Measurements from ENCODE around the gene UPK1A.
"Not testable (repeated sequence)": the region's sequence is repeated elsewhere in the genome, so short reads cannot be mapped to it uniquely, and the experiment has no call there.

UPK1A gene

DNA sequence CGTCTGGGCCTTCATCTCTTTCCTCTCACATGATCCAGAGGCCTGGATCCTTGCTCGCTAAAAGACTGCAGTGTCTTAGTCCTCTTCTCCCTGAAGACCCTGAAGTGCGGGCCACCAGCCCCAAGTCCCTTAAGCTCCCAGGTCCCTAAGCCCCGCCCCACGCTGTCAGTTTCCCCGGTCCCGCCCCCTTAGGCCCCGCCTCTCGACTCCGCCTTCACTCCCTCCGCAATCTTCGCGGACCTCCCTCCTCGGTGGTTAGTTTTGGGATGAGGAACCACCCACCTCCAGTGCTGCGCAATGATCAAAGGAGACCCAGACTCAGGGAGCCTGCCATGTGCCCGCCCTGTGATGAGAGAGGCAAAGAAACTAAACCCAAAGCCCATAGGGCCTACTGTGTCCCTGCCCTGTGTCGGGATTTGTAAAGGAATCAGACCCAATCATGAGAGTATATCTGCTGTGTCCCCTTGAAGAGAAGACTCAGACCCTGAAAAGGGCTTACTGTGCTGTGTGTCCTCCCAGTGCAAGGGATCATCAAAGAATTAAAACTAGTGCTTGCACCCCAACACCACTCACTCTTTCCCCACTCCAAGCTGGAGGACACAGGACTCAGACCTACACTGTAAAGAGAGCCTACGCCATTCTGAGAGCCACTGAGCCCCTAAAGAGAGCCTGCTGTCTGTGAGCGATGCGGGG, 21.2 kb upstream of the UPK1A start:
- peak; percentile 85 for DNase-seq (ENCODE audit: low read depth)

DNA sequence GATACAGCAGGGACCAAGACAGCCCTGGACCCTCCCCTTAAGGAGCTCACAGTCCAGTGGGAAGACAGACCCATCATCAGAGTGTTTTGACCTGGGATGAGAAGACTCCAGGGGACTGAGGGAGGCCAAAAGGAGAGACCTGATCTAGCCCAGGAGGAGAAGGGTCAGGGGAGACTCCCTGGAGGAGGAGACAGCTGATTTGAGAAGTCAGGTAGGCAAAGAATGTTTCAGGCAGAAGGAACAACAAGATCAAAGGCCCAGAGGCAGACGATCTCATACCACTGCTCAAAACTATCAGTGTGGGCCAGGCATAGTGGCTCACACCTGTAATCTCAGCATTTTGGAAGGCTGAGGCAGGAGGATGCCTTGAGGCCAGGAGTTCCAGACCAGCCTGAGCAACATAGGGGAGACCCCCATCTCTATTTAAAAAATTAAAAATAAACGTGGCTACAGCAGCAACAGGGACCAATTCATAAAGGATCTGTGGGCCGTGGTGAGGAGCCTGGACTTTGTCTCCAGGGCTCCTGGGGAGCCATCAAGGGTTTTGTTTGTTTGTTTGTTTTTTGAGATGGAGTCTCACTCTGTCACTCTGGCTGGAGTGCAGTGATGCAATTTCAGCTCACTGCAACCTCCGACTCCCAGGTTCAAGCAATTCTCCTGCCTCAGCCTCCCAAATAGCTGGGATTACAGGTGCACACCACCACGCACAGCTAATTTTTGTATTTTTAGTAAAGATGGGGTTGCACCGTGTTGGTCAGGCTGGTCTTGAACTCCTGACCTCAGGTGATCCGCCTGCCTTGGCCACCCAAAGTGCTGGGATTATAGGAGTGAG, 20.4 kb upstream of the UPK1A start:
- no peak for DNase-seq (ENCODE audit: low read depth)

DNA sequence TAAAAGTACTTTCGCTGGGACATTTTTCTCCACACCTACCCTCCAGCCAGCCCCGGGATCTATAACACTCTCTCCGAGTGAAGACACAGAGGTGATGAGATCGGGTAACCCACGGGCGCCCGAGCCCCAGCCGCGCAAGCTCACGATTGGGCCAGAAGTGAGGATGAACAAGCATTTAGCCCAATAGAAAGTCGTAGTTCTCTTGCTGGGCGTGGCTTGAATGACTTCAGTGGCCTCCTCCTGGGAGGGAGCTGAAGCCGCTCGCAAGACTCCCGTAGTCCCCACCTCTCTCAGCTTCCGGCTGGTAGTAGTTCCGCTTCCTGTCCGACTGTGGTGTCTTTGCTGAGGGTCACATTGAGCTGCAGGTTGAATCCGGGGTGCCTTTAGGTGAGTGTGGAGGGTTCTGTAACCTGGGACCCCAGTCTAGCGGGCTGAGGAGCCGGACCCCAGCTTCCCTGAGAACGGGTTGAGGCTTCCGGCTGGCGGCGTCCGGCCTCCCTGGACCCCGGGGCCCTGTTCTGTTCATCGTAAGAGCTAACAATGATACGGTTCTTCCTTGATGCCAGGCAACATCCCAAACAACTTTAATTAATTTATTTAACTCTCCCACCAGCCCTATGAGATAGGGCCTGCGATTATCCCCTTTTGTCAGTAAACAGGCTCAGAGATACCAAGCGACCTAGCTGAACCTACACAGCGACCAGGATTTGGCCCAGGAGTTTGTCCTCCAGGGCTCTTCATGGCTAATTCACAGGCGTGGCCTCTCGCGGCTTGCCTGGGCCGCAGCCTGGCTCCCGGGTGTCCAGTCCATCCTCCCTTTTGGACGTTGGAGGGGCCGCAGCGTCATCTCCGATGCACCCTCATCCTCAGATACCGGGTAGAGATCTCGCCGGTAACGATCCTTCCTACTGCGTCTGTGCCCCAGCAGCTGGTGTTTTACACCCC, 18.0 kb upstream of the UPK1A start, which contains the start of gene COX6B1:
Gene COX6B1, plus strand, starts transcription at position 307 of the 945 bp plus-strand sequence. CDS start 2,921 bp downstream, outside the sequence.
- DNase-seq (ENCODE audit: low read depth), result peak; percentile 86

DNA sequence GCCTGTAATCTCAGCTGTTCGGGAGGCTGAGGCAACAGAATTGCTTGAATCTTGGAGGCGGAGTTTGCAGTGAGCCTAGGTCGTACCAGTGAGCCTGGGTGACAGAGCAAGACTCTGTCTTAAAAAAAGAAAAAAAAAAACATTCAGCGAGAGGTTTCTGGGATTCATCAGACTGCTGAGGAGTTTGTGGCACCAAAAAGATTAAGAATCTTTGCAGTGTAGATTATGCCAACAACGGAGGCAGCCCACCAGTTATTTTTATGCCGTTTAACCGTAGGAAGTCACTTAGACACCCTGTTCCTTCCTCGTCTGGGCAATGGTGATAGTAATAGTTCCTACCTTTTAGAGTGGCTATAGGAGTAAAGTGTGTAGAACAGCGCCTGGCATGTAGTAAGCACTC, 15.7 kb upstream of the UPK1A start:
- DNase-seq (ENCODE audit: low read depth), result no peak

DNA sequence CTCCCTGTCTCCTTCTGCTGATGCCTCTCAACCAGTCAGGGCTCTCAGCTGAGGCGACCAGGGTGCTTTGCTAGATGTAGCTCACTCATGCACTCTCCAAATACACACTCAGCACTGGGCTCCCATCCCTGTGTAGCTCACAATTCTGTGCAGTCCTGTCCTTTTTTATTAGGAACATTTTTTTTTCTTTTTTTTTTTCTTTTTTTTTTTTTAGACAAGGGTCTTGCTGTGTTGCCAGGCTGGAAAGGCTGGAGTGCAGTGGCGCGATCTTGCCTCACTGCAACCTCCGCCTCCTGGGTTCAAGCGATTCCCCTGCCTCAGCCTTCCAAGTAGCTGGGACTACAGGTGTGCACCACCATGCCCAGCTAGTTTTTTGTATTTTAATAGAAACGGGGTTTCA, 11.5 kb upstream of the UPK1A start:
- DNase-seq (ENCODE audit: low read depth), result not testable (repeated sequence)

DNA sequence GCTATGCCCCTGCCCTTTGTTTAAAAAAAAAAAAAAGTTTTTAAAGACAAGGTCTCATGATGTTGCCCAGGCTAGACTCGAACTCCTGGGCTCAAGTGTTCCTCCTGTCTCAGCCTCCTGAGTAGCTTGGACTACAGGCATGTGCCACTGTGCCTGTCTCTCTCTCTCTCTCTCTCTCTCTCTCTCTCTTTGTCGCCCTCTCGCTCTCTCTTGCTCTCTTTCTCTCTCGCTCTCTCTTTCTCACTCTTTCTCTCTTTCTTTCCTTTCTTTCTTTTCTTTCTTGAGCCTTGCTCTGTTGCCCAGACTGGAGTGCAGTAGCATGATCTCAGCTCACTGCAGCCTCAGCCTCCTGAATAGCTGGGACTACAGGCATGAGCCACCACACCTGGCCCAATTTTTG, 10.7 kb upstream of the UPK1A start:
- DNase-seq (ENCODE audit: low read depth), result no peak

DNA sequence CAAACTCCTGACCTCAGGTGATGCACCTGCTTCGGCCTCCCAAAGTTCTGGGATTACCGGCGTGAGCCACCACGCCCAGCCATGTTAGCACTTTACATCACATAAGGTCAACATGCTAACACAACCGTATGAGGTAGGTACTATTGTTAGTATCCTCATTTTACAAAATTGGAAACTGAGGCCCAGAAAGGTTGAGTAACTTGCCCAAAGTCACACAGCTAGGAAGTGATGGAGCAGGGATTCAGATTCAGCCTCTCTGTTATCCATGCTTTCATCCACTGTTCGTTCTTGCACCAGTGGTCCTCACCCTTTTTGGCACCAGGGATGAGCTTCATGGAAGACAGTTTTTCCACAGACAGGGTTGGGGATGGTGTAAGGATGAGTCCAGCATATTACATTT, 9.6 kb upstream of the UPK1A start:
- DNase-seq (ENCODE audit: low read depth), result no peak

DNA sequence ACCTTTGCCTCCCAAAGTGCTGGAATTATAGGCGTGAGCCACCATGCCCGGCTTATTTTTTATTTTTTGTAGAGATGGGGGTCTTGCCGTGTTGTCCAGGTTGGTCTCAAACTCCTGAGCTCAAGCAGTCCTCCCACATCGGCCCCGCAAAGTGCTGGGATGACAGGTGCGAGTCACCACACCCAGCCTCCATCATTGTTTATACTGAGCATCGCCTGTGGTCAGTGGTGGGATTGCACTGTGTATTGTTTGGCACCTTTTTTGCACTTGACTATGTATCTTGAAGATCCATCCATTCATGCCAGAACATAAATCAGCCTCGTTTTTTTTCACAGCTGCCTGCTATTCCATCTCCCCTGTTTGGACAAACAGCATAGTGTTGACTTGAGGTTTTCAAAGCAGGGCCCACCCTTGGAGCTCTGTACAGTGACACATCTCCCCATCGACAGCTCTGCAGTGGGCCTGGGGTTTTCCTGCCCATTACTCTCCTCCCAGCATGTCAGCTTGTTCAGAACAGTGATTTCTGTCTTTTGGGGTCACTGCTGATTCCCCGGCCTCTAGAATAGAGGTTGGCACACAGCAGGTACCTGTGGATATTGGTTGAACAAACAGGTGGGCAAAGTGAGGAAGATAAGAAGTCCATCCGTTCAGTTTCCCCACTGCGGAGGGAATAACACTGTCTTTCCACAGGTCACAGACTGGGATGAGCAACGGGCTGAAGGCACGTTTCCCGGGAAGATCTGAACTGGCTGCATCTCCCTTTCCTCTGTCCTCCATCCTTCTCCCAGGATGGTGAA, 8.2 kb upstream of the UPK1A start:
- no peak for DNase-seq (ENCODE audit: low read depth)

DNA sequence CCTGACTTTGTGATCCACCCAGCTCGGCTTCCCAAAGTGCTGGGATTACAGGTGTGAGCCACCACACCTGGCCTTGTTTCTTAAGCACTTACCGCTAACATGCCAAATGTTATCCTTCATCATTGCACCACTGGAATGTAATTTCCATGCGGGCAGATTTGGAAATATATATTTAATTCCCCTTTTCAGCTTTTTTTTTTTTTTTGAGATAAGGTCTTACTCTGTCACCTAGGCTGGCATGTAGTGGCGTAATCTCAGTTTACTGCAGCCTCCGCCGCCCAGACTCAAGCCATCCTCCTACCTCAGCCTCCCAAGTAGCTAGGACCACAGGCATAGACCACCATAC, 4.3 kb upstream of the UPK1A start:
- DNase-seq (ENCODE audit: low read depth), result no peak

DNA sequence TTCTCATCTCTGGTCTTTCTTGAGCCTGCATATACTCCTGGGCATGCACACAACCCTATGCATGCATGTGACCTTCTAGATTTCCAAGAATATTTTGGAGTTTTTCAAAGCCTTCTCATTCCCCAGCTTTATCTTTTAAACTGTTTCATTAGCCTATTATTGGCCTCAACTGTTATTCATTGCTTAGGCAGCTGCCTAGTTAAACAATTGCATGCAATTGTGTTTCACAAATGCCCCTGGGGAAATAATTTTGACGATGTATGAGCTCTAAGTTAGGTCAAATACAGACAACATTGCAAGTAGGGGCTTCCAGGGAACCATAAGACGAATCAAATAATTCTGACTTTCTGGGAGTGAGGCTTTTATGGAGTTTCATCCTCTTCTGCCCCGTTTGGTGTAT, 2.3 kb upstream of the UPK1A start:
- DNase-seq (ENCODE audit: low read depth), result no peak

DNA sequence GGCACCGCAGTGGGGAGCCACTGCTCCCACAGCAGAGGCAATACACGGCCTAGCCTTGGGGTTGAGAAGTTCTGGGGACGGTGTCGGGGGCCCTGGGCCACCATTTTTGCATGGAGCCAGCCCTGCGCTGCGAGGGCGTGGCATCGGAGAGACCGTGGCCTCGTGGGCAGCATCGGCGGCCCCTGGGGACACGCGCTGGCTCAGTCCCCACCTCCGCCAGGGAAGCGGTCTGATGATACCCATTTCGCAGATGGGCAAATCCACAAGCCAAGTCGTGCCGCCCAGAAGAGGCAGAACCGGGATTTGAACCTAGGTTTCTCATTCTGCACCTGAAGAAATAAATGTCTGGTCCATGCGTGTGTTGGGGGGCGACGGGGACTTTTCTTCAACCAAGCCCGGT, 1.2 kb upstream of the UPK1A start:
- DNase-seq (ENCODE audit: low read depth), result no peak

DNA sequence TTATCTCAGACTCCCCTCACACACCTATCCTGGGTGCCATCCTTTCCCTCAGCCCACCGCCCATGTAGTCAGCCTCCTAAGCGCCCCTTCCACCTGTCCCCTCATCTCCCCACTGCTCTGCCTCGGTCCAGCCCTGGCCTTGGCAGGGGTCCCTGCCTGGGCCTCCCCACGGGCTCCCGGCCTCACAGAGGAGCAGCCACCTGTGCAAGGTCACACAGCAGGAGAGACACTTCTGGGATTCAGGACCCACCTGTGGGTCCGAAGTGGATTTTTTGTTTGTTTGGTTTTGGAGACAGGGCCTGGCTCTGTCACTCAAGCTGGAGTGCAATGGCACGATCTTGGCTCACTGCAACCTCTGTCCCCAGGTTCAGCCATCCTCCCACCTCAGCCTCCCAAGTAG, 713 bp upstream of the UPK1A start:
- no peak for DNase-seq (ENCODE audit: low read depth)

DNA sequence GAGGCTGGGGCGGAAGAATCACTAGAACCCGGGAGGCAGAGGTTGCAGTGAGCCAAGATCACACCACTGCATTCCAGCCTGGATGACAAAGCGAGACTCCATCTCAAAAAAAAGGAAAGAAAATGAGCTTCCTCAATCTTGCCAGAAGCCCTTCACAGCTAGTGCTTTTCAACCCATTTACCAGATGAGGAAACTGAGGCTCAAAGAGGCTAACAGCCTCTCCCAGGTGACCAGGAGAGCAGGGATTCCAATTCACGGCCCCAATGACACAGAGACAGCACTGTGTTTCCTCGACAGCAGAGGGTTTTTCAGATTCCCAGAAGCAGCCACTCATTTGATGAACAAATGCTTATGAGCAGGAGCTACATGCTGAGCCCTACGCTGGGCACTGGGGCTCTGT, 3.2 kb downstream of the UPK1A start:
- no peak for DNase-seq (ENCODE audit: low read depth)

DNA sequence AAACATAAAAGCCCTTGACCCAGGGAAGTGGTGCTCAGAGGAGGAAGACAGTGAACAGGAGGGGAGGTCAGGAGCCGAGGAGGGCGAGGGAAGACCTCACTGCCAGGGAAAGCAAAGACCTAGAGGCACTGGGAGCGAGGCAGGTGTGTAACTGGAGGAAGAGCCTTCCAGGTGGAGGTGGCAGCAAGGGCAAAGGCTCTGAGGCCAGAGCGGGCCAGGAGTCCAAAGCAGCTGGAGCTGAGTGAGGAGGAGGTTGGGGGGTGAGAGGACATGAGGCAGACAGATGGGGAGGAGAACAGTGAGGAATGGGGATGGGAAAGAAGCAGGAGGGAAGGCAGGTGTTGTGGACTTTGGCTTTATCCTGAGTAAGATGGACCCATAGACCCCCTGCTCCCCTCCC, 3.7 kb downstream of the UPK1A start:
- DNase-seq (ENCODE audit: low read depth), result no peak

DNA sequence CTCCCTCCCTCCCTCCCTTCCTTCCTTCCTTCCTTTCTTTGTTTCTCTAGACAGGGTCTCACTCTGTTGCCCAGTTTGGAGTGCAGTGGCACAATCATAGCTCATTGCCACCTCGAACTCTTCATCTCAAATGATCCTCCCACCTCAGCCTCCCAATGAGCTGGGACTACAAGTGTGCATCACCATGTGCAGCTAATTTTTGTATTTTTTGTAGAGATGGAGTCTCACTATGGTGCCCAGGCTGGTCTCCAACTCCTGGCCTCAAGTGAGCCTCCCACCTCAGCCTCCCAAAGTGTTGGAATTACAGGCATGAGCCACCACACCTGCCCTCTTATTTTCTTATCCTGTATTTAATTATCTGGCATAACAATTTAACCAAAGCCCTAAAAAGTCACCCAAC, 4.4 kb downstream of the UPK1A start:
- DNase-seq (ENCODE audit: low read depth), result no peak

DNA sequence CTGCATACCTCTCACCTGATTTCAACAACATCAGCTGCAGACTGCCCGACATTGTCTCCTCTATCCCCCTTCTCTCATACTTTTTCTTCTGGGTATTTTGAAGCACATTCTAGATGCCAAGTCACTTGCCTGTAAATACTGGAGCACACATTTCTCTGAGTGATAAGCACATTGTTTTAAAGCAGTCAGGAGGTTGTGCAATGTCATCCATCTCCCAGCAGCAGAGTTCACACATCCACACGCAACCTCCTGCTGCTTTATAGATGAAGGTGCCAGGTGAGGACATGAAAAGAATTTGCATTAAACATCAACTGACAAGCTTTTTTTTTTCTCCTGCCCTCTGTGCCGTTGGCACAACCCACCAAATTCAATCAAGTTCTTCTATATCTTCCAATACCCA, 5.5 kb downstream of the UPK1A start:
- DNase-seq (ENCODE audit: low read depth), result no peak

DNA sequence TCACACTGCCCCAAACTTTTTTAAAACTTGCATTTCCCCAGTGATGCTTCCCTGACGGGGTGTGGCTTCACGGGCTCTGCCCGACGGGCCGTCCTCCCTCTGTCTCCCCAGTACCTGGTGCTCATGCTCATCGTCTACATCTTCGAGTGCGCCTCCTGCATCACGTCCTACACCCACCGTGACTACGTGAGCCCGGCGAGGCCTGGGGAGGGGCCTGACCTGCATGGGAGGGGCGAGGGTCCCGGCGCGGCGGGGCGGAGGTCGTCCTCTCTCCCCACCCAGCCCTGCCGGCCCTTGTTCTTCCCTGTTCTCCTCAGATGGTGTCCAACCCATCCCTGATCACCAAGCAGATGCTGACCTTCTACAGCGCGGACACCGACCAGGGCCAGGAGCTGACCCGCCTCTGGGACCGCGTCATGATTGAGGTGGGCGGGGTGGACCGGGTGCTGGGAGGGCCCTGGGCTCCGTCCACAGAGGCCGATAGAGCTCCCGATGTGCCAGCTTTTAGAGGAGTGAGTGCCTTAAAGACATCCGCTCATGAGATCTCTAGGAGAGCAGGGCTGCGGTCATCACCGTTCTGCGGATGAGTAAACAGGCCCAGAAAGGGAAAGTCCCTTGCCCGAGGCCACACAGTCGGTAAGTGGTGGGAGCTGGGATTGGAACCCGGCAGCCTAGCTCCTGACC, 6.9 kb downstream of the UPK1A start:
- peak; percentile 50 for DNase-seq (ENCODE audit: low read depth)

DNA sequence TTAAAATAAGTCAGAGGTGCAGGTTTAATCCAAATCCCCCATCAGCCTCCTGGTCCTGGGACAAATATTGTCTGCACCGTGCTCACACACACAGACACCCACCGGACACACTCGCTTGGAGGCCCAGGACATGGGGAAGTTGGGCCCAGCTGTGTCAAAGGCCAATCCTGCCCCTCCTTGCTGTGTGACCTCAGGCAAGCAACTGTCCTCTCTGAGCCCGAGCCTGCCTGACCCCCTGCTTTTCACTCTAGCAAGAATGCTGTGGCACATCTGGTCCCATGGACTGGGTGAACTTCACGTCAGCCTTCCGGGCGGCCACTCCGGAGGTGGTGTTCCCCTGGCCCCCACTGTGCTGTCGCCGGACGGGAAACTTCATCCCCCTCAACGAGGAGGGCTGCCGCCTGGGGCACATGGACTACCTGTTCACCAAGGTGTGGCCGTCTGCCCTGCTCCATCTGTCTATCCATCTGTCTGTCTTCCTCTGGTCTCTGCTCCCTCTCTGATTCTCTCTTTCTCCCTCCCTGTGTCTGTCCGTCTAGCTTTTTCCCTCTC, 9.3 kb downstream of the UPK1A start:
- DNase-seq (ENCODE audit: low read depth), result no peak

DNA sequence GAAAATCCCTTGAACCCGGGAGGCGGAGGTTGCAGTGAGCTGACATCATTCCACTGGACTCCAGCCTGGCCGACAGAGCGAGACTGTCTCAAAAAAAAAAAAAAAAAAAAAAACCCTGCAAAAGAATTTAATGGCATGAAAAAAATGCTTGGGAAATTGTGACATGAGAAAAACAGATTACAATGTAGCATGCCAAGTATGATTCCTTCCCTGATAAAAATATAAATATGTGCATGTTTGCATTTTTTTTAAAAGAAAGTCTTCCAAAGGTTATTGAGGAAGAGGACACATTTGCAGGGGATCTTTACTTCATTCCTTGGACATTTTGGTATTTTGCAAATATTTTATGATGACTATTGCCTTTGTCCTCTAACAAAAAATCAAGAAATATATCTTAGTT, 23.5 kb downstream of the UPK1A start:
- DNase-seq (ENCODE audit: low read depth), result no peak

DNA sequence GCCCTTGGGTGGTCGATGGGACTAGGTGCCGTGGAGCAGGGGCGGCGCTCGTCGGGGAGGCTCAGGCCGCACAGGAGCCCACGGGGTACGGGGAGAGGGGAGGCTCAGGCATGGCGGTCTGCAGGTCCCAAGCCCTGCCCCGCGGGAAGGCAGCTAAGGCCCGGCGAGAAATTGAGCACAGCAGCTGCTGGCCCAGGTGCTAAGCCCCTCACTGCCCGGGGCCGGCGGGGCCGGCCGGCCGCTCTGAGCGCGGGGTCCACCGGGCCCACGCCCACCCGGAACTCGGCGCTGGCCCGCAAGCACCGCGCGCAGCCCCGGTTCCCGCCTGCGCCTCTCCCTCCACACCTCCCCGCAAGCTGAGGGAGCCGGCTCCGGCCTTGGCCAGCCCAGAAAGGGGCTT, 24.8 kb downstream of the UPK1A start:
- not testable (repeated sequence) for DNase-seq (ENCODE audit: low read depth)

DNA sequence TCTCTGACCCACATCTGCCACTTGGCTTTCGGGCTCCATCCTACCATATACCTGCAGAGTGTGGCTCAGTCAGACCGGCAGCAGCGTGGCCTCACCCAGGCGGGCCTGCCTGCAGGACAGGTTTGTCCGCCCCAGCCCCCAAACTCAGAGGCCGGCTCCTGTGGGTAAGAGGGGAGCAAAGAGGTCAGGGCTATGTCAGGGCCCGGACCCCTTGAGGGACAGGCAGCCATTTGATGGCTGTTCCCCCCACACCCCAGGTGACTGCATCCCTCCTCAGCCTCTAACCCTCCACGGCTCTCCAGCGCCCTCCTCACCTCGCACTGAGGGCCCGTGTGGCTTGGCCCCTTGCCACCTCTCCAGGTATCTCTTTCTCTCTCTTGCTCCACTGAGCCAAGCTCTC, 25.7 kb downstream of the UPK1A start:
- no peak for DNase-seq (ENCODE audit: low read depth)
